ENCODE data around the gene KCNE4.

The KCNE4 gene

GRCh38 chr2:223066721-223067120 is 14.7 kb downstream of the KCNE4 start:
- TF ChIP-seq EZH2phosphoT487 (IDR thresholded peaks at IDR 0.05; ENCODE audit: low read length), result no peak
- H3K4me2 ChIP-seq (ENCODE audit: low read depth, low read length), result no peak overlapping the region
- H4K20me1 ChIP-seq (ENCODE audit: insufficient read depth, low read length), result no peaks in the 10 kb centered on the region
- H3K27ac ChIP-seq (ENCODE audit: low read length), result no peak overlapping the region
- no peak for DNase-seq
- no peaks in the 10 kb centered on the region for H3K9me2 ChIP-seq (replicated peaks; ENCODE audit: insufficient read depth, low read length)
- H3K9me3 ChIP-seq (replicated peaks; ENCODE audit: insufficient read depth, low read length), result no peaks in the 10 kb centered on the region
- H3K9ac ChIP-seq (ENCODE audit: low read length), result no peak overlapping the region
- H3K4me1 ChIP-seq (ENCODE audit: low read length), result no peaks in the 10 kb centered on the region
- H3K4me3 ChIP-seq (ENCODE audit: low read length), result no peak overlapping the region
- no peak overlapping the region for H2AFZ ChIP-seq (ENCODE audit: low read length)
- H3K27me3 ChIP-seq (replicated peaks; ENCODE audit: insufficient read depth, low read length), result no peaks in the 10 kb centered on the region
- H3F3A ChIP-seq (ENCODE audit: insufficient read depth, low read length), result no peaks in the 10 kb centered on the region
- no peaks in the 10 kb centered on the region for H3K36me3 ChIP-seq (replicated peaks; ENCODE audit: insufficient read depth, low read length)
- no peaks in the 10 kb centered on the region for H3K79me2 ChIP-seq (ENCODE audit: low read length)

- H3K4me2 ChIP-seq (ENCODE audit: low read depth, low read length), result no peak overlapping the region
- no peak overlapping the region for H2AFZ ChIP-seq (ENCODE audit: low read length)
- no peak overlapping the region for H3K9ac ChIP-seq (ENCODE audit: low read length)
- no peaks in the 10 kb centered on the region for H3F3A ChIP-seq (ENCODE audit: insufficient read depth, low read length)
- H3K36me3 ChIP-seq (replicated peaks; ENCODE audit: insufficient read depth, low read length), result no peaks in the 10 kb centered on the region
- H3K79me2 ChIP-seq (ENCODE audit: low read length), result no peaks in the 10 kb centered on the region
- H3K9me3 ChIP-seq (replicated peaks; ENCODE audit: insufficient read depth, low read length), result no peaks in the 10 kb centered on the region
- no peaks in the 10 kb centered on the region for H3K9me2 ChIP-seq (replicated peaks; ENCODE audit: insufficient read depth, low read length)
- H3K27me3 ChIP-seq (replicated peaks; ENCODE audit: insufficient read depth, low read length), result no peaks in the 10 kb centered on the region
- no peak for DNase-seq
- TF ChIP-seq EZH2phosphoT487 (IDR thresholded peaks at IDR 0.05; ENCODE audit: low read length) (no peak), EZH2 (optimal IDR thresholded peaks at IDR 0.05; ENCODE audit: low read depth, low read length) (no peak), CTCF (IDR thresholded peaks at IDR 0.05; ENCODE audit: low read length) (no peak)
- H3K27ac ChIP-seq (ENCODE audit: low read length), result no peak overlapping the region
- no peaks in the 10 kb centered on the region for H4K20me1 ChIP-seq (ENCODE audit: insufficient read depth, low read length)
- no peaks in the 10 kb centered on the region for H3K4me1 ChIP-seq (ENCODE audit: low read length)
- no peak overlapping the region for H3K4me3 ChIP-seq (ENCODE audit: low read length)
Observed at GRCh38 chr2:223068071-223068470, 16.1 kb downstream of the KCNE4 start.

GRCh38 chr2:223069465-223069864 is 17.5 kb downstream of the KCNE4 start:
- Histone ChIP-seq H3K9me3 (replicated peaks; ENCODE audit: insufficient read depth, low read length) (no peaks in the 10 kb centered on the region), H3K4me3 (ENCODE audit: low read length) (no peak overlapping the region), H3F3A (ENCODE audit: insufficient read depth, low read length) (no peaks in the 10 kb centered on the region), H3K36me3 (replicated peaks; ENCODE audit: insufficient read depth, low read length) (no peaks in the 10 kb centered on the region), H3K4me1 (ENCODE audit: low read length) (no peaks in the 10 kb centered on the region), H4K20me1 (ENCODE audit: insufficient read depth, low read length) (no peaks in the 10 kb centered on the region), H3K9me2 (replicated peaks; ENCODE audit: insufficient read depth, low read length) (no peaks in the 10 kb centered on the region), H3K27ac (ENCODE audit: low read length) (no peak overlapping the region), H3K9ac (ENCODE audit: low read length) (no peak overlapping the region), H3K27me3 (replicated peaks; ENCODE audit: insufficient read depth, low read length) (no peaks in the 10 kb centered on the region), H3K79me2 (ENCODE audit: low read length) (no peaks in the 10 kb centered on the region), H3K4me2 (ENCODE audit: low read depth, low read length) (no peak overlapping the region), H2AFZ (ENCODE audit: low read length) (no peak overlapping the region)
- TF ChIP-seq CTCF (IDR thresholded peaks at IDR 0.05; ENCODE audit: low read length), result no peak
- TF ChIP-seq EZH2phosphoT487 (IDR thresholded peaks at IDR 0.05; ENCODE audit: low read length), result no peak
- no peak for TF ChIP-seq EZH2 (optimal IDR thresholded peaks at IDR 0.05; ENCODE audit: low read depth, low read length)
- DNase-seq, result no peak

GRCh38 chr2:223069988-223070387 is 18.0 kb downstream of the KCNE4 start:
- Histone ChIP-seq H3K9me2 (replicated peaks; ENCODE audit: insufficient read depth, low read length) (no peaks in the 10 kb centered on the region), H3K9ac (ENCODE audit: low read length) (no peak overlapping the region), H3F3A (ENCODE audit: insufficient read depth, low read length) (no peaks in the 10 kb centered on the region), H3K4me2 (ENCODE audit: low read depth, low read length) (no peak overlapping the region), H3K36me3 (replicated peaks; ENCODE audit: insufficient read depth, low read length) (no peaks in the 10 kb centered on the region), H3K27ac (ENCODE audit: low read length) (no peak overlapping the region), H3K9me3 (replicated peaks; ENCODE audit: insufficient read depth, low read length) (no peaks in the 10 kb centered on the region), H3K79me2 (ENCODE audit: low read length) (no peaks in the 10 kb centered on the region), H4K20me1 (ENCODE audit: insufficient read depth, low read length) (no peaks in the 10 kb centered on the region), H2AFZ (ENCODE audit: low read length) (no peak overlapping the region), H3K4me3 (ENCODE audit: low read length) (no peak overlapping the region), H3K4me1 (ENCODE audit: low read length) (no peaks in the 10 kb centered on the region), H3K27me3 (replicated peaks; ENCODE audit: insufficient read depth, low read length) (no peaks in the 10 kb centered on the region)
- TF ChIP-seq EZH2 (optimal IDR thresholded peaks at IDR 0.05; ENCODE audit: low read depth, low read length) (no peak), CTCF (IDR thresholded peaks at IDR 0.05; ENCODE audit: low read length) (no peak), EZH2phosphoT487 (IDR thresholded peaks at IDR 0.05; ENCODE audit: low read length) (no peak)
- DNase-seq, result no peak
